Lower leg skin (tissue), 4 donors: Measurements from ENCODE around the gene RGS10. TPM values are rescaled to one million over a fixed set of nuclear protein-coding genes. Genes with fewer than 3 reads are reported as not detected.
"Not testable (repeated sequence)": the region's sequence is repeated elsewhere in the genome, so short reads cannot be mapped to it uniquely, and the experiment has no call there.

Experiments used
- DNase-seq, 2 donors: peaks; one replicate each; pipeline ENCODE4 v3.0.0-alpha.2; 2019; ENCODE audit warnings: low spot score in 2 of 2
- H3K4me3 ChIP-seq: fragments of 200-600 bp; sonication (generic); 2 replicates; pipeline ENCODE4 v1.5.1; 2017; ENCODE audit warnings: mild to moderate bottlenecking, low read depth; ENCODE audit not compliant: poor library complexity, severe bottlenecking
- CTCF ChIP-seq, 3 donors: fragments of 450-650 bp; IDR thresholded peaks; one replicate each; pipeline ENCODE4 v1.5.1; 2016; ENCODE audit warnings: antibody characterized with exemption in 3 of 3, mild to moderate bottlenecking in 3 of 3, moderate library complexity in 2 of 3
- POLR2A ChIP-seq, 2 donors: fragments of 450-650 bp; IDR thresholded peaks; one replicate each; pipeline ENCODE4 v1.6.1; 2016 to 2017; ENCODE audit warnings: antibody characterized with exemption in 2 of 2, mild to moderate bottlenecking in 1 of 2, moderate library complexity in 1 of 2
- WGBS, 2 donors: methylation state at CpG; one replicate each; pipeline ENCODE4 v1.1.5; 2018; 5-methylcytosine and 5-hydroxymethylcytosine counted together
- intact Hi-C: fragments of 100-400 bp; cut with DNase I; formaldehyde crosslinking; loops from one replicate; pipeline ENCODE4 v1.15.0; 2023; ENCODE audit warnings: low total_unique reads
- total RNA-seq, 4 donors: library from RNA; depleted of rRNA; stranded (reverse); fragments of >200 nt; gene quantifications; one replicate each; pipeline ENCODE4 v1.1.0, GENCODE V29; 2016

The RGS10 gene
- total RNA-seq, 4 donors from 2014 or later: 14.8 to 40.1 (median 21.3) TPM

- TF ChIP-seq POLR2A (IDR thresholded peaks at IDR 0.05) (no peak), CTCF (IDR thresholded peaks at IDR 0.05) (no peak)
- intact Hi-C loops: no loop called here
- no peak for DNase-seq
- H3K4me3 ChIP-seq: no peak overlapping the region
- WGBS, 2 donors: 77 to 85% methylated on average over 11 of the region's 11 CpGs
Measured at GRCh38 chr10:119535837-119536507, 6.5 kb downstream of the RGS10 start.

GRCh38 chr10:119535305-119535704, 7.2 kb downstream of the RGS10 start:
- 73 to 75% methylated on average over 3 of the region's 3 CpGs for WGBS, 2 donors
- TF ChIP-seq POLR2A (IDR thresholded peaks at IDR 0.05) (no peak), CTCF (IDR thresholded peaks at IDR 0.05) (no peak)
- no peak for DNase-seq
- intact Hi-C loops: no loop called here
- no peak overlapping the region for H3K4me3 ChIP-seq

GRCh38 chr10:119533473-119533872, 9.0 kb downstream of the RGS10 start:
- H3K4me3 ChIP-seq: no peak overlapping the region
- DNase-seq: no peak
- 97 to 99% methylated on average over 2 of the region's 2 CpGs for WGBS, 2 donors
- no peak for TF ChIP-seq CTCF (IDR thresholded peaks at IDR 0.05)
- TF ChIP-seq POLR2A (IDR thresholded peaks at IDR 0.05): no peak
- intact Hi-C loops: no loop called here

- WGBS, 2 donors: 82 to 84% methylated on average over 8 of the region's 8 CpGs
- H3K4me3 ChIP-seq, intact Hi-C loops, DNase-seq: not testable (repeated sequence)
Measured at GRCh38 chr10:119532791-119533190, 9.7 kb downstream of the RGS10 start.

GRCh38 chr10:119532251-119532650, 10.3 kb downstream of the RGS10 start:
- DNase-seq, H3K4me3 ChIP-seq, intact Hi-C loops: not testable (repeated sequence)
- WGBS, 2 donors: 95 to 96% methylated on average over 8 of the region's 8 CpGs

- WGBS, 2 donors: 46 to 77% methylated on average over 1 of the region's 1 CpG
- no peak for TF ChIP-seq POLR2A (IDR thresholded peaks at IDR 0.05)
- TF ChIP-seq CTCF (IDR thresholded peaks at IDR 0.05): no peak
- DNase-seq: no peak
- H3K4me3 ChIP-seq: no peak overlapping the region
- intact Hi-C loops: no loop called here
Measured at GRCh38 chr10:119531067-119531466, 11.5 kb downstream of the RGS10 start.

- DNase-seq, H3K4me3 ChIP-seq, intact Hi-C loops: not testable (repeated sequence)
- WGBS, 2 donors: 68 to 69% methylated on average over 8 of the region's 8 CpGs
Measured at GRCh38 chr10:119528663-119529237, 13.8 kb downstream of the RGS10 start.
